SK-N-SH treated with all-trans-retinoic acid at 6 μM for 48 hours (cell line): ENCODE results near the gene FAM228A.

Experiments used
- ATAC-seq: fragments of 200-7000 bp; cut with Tn5 transposase; 3 replicates; pipeline ENCODE4 v1.9.1; 2020; ENCODE audit warnings: mild to moderate bottlenecking, moderate library complexity
- ARNTL ChIP-seq: fragments of 450-650 bp; formaldehyde crosslinking; IDR thresholded peaks from 2 replicates; pipeline ENCODE4 v1.5.0; 2020; ENCODE audit warnings: low read depth, mild to moderate bottlenecking, moderate library complexity, borderline replicate concordance
- BACH2 ChIP-seq: fragments of 250-450 bp; sonication (Bioruptor Pico); IDR thresholded peaks from 2 replicates; pipeline ENCODE4 v1.9.0; 2021; ENCODE audit warnings: mild to moderate bottlenecking, borderline replicate concordance
- CSDC2 ChIP-seq: fragments of 250-450 bp; sonication (Bioruptor Pico); IDR thresholded peaks from 2 replicates; pipeline ENCODE4 v1.5.0; 2020; ENCODE audit warnings: mild to moderate bottlenecking, moderate library complexity
- ESRRG ChIP-seq: fragments of 250-450 bp; sonication (Bioruptor Pico); IDR thresholded peaks from 2 replicates; pipeline ENCODE4 v1.6.1; 2021; ENCODE audit warnings: mild to moderate bottlenecking
- GLIS3 ChIP-seq: fragments of 250-450 bp; sonication (Bioruptor Pico); IDR thresholded peaks from 2 replicates; pipeline ENCODE4 v1.5.0; 2020; ENCODE audit warnings: mild to moderate bottlenecking, moderate library complexity
- ISL1 ChIP-seq: fragments of 250-450 bp; sonication (Bioruptor Pico); IDR thresholded peaks from 2 replicates; pipeline ENCODE4 v2.1.2; 2022; ENCODE audit warnings: mild to moderate bottlenecking, moderate library complexity
- OSR1 ChIP-seq: fragments of 250-450 bp; sonication (Bioruptor Pico); IDR thresholded peaks from 2 replicates; pipeline ENCODE4 v1.8.0; 2022; ENCODE audit warnings: moderate library complexity, mild to moderate bottlenecking, inconsistent platforms
- PPARA ChIP-seq: fragments of 250-450 bp; sonication (Bioruptor Pico); IDR thresholded peaks from 2 replicates; pipeline ENCODE4 v1.5.0; 2020; ENCODE audit warnings: mild to moderate bottlenecking, borderline replicate concordance
- RARB ChIP-seq: fragments of 250-450 bp; sonication (Bioruptor Pico); IDR thresholded peaks from 2 replicates; pipeline ENCODE4 v1.8.0; 2021; ENCODE audit warnings: mild to moderate bottlenecking, moderate library complexity
- SNAI2 ChIP-seq: fragments of 250-450 bp; sonication (Bioruptor Pico); IDR thresholded peaks from 2 replicates; pipeline ENCODE4 v1.5.0; 2020; ENCODE audit warnings: mild to moderate bottlenecking, moderate library complexity
- TCF4 ChIP-seq: fragments of 250-450 bp; sonication (Bioruptor Pico); IDR thresholded peaks from 2 replicates; pipeline ENCODE4 v1.8.0; 2021; ENCODE audit warnings: mild to moderate bottlenecking, moderate library complexity, borderline replicate concordance
- TOX ChIP-seq: fragments of 250-450 bp; sonication (Bioruptor Pico); IDR thresholded peaks from 2 replicates; pipeline ENCODE4 v1.8.0; 2021; ENCODE audit warnings: mild to moderate bottlenecking, moderate library complexity, borderline replicate concordance
- ZC3H10 ChIP-seq: fragments of 250-450 bp; sonication (Bioruptor Pico); IDR thresholded peaks from 2 replicates; pipeline ENCODE4 v1.5.1; 2021; ENCODE audit warnings: mild to moderate bottlenecking, moderate library complexity
- ZFP3 ChIP-seq: fragments of 250-450 bp; sonication (Bioruptor Pico); IDR thresholded peaks from 2 replicates; pipeline ENCODE4 v1.5.0; 2020; ENCODE audit warnings: mild to moderate bottlenecking, moderate library complexity
- ZFP30 ChIP-seq: fragments of 450-650 bp; formaldehyde crosslinking; IDR thresholded peaks from 2 replicates; pipeline ENCODE4 v1.5.0; 2022; ENCODE audit warnings: mild to moderate bottlenecking, moderate library complexity
- ZNF565 ChIP-seq: fragments of 450-650 bp; formaldehyde crosslinking; conservative IDR thresholded peaks from 2 replicates; pipeline ENCODE4 v1.5.0; 2020; ENCODE audit warnings: low read depth, mild to moderate bottlenecking, moderate library complexity
- ZNF70 ChIP-seq: fragments of 450-650 bp; formaldehyde crosslinking; IDR thresholded peaks from 2 replicates; pipeline ENCODE4 v1.5.0; 2020; ENCODE audit warnings: mild to moderate bottlenecking, moderate library complexity
- ZNF8 ChIP-seq: fragments of 450-650 bp; formaldehyde crosslinking; IDR thresholded peaks from 2 replicates; pipeline ENCODE4 v1.5.0; 2020; ENCODE audit warnings: mild to moderate bottlenecking, moderate library complexity
- TF ChIP-seq, protein P1 (sequence below): fragments of 250-450 bp; sonication (Bioruptor Pico); IDR thresholded peaks from 2 replicates; pipeline ENCODE4 v1.8.0; 2020; ENCODE audit warnings: mild to moderate bottlenecking, moderate library complexity, borderline replicate concordance
- TF ChIP-seq, protein P2 (sequence below): fragments of 250-450 bp; sonication (Bioruptor Pico); IDR thresholded peaks from 2 replicates; pipeline ENCODE4 v1.5.1; 2020; ENCODE audit warnings: low read depth, mild to moderate bottlenecking, moderate library complexity
- TF ChIP-seq, protein P3 (sequence below): fragments of 250-450 bp; sonication (Bioruptor Pico); IDR thresholded peaks from 2 replicates; pipeline ENCODE4 v1.5.0; 2020; ENCODE audit warnings: mild to moderate bottlenecking, moderate library complexity
- TF ChIP-seq, protein P4 (sequence below): fragments of 250-450 bp; sonication (Bioruptor Pico); IDR thresholded peaks from 2 replicates; pipeline ENCODE4 v1.8.0; 2021; ENCODE audit warnings: low read depth, mild to moderate bottlenecking, moderate library complexity, borderline replicate concordance

The FAM228A gene

DNA sequence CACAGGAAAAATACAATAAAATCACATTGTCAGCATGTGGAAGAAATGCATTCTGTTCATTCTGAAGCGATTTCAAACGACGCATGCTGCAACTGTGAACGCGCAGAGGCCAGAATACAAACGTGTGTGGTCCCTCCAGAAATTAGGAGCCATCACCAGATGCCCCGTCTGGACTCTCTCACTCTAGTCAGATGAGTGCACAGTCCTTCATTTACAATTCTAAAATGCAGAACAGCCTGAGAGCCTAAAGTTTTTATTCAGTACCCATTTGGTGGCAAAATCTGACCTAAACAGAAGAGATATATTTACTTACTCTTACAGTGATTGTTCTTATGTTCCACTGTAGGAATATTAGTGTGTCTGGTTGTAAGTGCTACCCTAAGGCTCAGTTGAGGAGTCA lies 36.6 kb downstream of the FAM228A start:
- ATAC-seq, result no peak
- TF ChIP-seq, protein P1, sequence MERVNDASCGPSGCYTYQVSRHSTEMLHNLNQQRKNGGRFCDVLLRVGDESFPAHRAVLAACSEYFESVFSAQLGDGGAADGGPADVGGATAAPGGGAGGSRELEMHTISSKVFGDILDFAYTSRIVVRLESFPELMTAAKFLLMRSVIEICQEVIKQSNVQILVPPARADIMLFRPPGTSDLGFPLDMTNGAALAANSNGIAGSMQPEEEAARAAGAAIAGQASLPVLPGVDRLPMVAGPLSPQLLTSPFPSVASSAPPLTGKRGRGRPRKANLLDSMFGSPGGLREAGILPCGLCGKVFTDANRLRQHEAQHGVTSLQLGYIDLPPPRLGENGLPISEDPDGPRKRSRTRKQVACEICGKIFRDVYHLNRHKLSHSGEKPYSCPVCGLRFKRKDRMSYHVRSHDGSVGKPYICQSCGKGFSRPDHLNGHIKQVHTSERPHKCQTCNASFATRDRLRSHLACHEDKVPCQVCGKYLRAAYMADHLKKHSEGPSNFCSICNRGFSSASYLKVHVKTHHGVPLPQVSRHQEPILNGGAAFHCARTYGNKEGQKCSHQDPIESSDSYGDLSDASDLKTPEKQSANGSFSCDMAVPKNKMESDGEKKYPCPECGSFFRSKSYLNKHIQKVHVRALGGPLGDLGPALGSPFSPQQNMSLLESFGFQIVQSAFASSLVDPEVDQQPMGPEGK, result no peak
- no peak for TF ChIP-seq ISL1 (CRISPR knock-in tag)
- TF ChIP-seq RARB (CRISPR knock-in tag), result no peak
- TF ChIP-seq ZFP3 (CRISPR knock-in tag), result no peak
- no peak for TF ChIP-seq GLIS3 (CRISPR knock-in tag)
- TF ChIP-seq CSDC2, result no peak
- no peak for TF ChIP-seq TCF4 (CRISPR knock-in tag)
- no peak for TF ChIP-seq PPARA (CRISPR knock-in tag)
- TF ChIP-seq TOX (CRISPR knock-in tag), result no peak
- TF ChIP-seq OSR1 (CRISPR knock-in tag), result no peak
- TF ChIP-seq, protein P2, sequence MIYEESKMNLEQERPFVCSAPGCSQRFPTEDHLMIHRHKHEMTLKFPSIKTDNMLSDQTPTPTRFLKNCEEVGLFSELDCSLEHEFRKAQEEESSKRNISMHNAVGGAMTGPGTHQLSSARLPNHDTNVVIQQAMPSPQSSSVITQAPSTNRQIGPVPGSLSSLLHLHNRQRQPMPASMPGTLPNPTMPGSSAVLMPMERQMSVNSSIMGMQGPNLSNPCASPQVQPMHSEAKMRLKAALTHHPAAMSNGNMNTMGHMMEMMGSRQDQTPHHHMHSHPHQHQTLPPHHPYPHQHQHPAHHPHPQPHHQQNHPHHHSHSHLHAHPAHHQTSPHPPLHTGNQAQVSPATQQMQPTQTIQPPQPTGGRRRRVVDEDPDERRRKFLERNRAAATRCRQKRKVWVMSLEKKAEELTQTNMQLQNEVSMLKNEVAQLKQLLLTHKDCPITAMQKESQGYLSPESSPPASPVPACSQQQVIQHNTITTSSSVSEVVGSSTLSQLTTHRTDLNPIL (CRISPR knock-in tag), result no peak
- TF ChIP-seq, protein P3, sequence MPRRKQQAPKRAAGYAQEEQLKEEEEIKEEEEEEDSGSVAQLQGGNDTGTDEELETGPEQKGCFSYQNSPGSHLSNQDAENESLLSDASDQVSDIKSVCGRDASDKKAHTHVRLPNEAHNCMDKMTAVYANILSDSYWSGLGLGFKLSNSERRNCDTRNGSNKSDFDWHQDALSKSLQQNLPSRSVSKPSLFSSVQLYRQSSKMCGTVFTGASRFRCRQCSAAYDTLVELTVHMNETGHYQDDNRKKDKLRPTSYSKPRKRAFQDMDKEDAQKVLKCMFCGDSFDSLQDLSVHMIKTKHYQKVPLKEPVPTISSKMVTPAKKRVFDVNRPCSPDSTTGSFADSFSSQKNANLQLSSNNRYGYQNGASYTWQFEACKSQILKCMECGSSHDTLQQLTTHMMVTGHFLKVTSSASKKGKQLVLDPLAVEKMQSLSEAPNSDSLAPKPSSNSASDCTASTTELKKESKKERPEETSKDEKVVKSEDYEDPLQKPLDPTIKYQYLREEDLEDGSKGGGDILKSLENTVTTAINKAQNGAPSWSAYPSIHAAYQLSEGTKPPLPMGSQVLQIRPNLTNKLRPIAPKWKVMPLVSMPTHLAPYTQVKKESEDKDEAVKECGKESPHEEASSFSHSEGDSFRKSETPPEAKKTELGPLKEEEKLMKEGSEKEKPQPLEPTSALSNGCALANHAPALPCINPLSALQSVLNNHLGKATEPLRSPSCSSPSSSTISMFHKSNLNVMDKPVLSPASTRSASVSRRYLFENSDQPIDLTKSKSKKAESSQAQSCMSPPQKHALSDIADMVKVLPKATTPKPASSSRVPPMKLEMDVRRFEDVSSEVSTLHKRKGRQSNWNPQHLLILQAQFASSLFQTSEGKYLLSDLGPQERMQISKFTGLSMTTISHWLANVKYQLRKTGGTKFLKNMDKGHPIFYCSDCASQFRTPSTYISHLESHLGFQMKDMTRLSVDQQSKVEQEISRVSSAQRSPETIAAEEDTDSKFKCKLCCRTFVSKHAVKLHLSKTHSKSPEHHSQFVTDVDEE (CRISPR knock-in tag), result no peak
- no peak for TF ChIP-seq ZNF565 (CRISPR knock-in tag)

DNA sequence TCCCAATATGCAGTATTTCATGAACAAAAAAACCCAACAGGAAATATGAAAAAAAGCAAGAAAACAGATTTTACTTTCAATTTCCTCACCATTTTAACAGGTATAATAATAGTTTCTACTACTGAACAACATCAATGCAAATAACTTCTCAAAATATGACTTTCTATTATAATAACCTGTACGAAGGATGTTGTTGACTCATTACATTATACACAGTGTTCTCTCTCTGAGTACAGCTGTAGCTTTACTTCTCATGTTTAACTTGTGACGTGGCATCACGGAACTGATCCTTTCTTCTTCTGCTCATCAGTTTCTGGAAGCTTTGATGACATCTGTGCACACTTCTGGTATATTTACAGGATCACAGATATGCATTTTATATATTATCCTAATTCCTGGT lies 40.0 kb downstream of the FAM228A start:
- ATAC-seq, result no peak
- TF ChIP-seq ISL1 (CRISPR knock-in tag) (no peak), PPARA (CRISPR knock-in tag) (no peak), OSR1 (CRISPR knock-in tag) (no peak), ESRRG (CRISPR knock-in tag) (no peak), BACH2 (CRISPR knock-in tag) (no peak), ZNF70 (no peak), ZFP3 (CRISPR knock-in tag) (no peak), SNAI2 (CRISPR knock-in tag) (no peak), TCF4 (CRISPR knock-in tag) (no peak), ZNF8 (no peak), TOX (CRISPR knock-in tag) (no peak), ZC3H10 (CRISPR knock-in tag) (no peak), ZFP30 (CRISPR knock-in tag) (no peak), ZNF565 (CRISPR knock-in tag) (no peak), CSDC2 (no peak), ARNTL (CRISPR knock-in tag) (no peak)
- TF ChIP-seq, protein P4, sequence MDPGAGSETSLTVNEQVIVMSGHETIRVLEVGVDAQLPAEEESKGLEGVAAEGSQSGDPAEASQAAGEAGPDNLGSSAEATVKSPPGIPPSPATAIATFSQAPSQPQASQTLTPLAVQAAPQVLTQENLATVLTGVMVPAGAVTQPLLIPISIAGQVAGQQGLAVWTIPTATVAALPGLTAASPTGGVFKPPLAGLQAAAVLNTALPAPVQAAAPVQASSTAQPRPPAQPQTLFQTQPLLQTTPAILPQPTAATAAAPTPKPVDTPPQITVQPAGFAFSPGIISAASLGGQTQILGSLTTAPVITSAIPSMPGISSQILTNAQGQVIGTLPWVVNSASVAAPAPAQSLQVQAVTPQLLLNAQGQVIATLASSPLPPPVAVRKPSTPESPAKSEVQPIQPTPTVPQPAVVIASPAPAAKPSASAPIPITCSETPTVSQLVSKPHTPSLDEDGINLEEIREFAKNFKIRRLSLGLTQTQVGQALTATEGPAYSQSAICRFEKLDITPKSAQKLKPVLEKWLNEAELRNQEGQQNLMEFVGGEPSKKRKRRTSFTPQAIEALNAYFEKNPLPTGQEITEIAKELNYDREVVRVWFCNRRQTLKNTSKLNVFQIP (CRISPR knock-in tag), result no peak
- TF ChIP-seq, protein P3 (CRISPR knock-in tag), result no peak
- TF ChIP-seq, protein P2 (CRISPR knock-in tag), result no peak
- TF ChIP-seq, protein P1, result no peak
